HEK293 (cell line): ENCODE results near the gene BFAR.

ENCODE experiments used
- BCL6B ChIP-seq: fragments of 450-650 bp; formaldehyde crosslinking; IDR thresholded peaks from 2 replicates; pipeline ENCODE4 v1.5.1; 2017; ENCODE audit warnings: missing biosample characterization, missing genetic modification characterization
- HOXA7 ChIP-seq: sonication (generic); formaldehyde crosslinking; IDR thresholded peaks from 2 replicates; pipeline ENCODE4 v1.8.1; 2022; ENCODE audit warnings: missing genetic modification reagents, borderline replicate concordance
- PATZ1 ChIP-seq: fragments of 450-650 bp; formaldehyde crosslinking; IDR thresholded peaks from 2 replicates; pipeline ENCODE4 v1.5.1; 2016; ENCODE audit warnings: missing biosample characterization, missing genetic modification characterization
- ZNF138 ChIP-seq: fragments of 450-650 bp; formaldehyde crosslinking; IDR thresholded peaks from 2 replicates; pipeline ENCODE4 v1.5.1; 2016; ENCODE audit warnings: missing biosample characterization, missing genetic modification characterization, borderline replicate concordance
- ZNF423 ChIP-seq: fragments of 450-650 bp; formaldehyde crosslinking; IDR thresholded peaks from 2 replicates; pipeline ENCODE4 v1.5.1; 2016; ENCODE audit warnings: missing biosample characterization, missing genetic modification characterization
- ZNF785 ChIP-seq: fragments of 450-650 bp; formaldehyde crosslinking; IDR thresholded peaks from 2 replicates; pipeline ENCODE4 v1.5.1; 2016; ENCODE audit warnings: missing biosample characterization, missing genetic modification characterization
- TF ChIP-seq, protein P1 (sequence below): fragments of 450-650 bp; formaldehyde crosslinking; IDR thresholded peaks from 2 replicates; pipeline ENCODE4 v1.5.1; 2016; ENCODE audit warnings: missing biosample characterization, missing genetic modification characterization

DNA sequence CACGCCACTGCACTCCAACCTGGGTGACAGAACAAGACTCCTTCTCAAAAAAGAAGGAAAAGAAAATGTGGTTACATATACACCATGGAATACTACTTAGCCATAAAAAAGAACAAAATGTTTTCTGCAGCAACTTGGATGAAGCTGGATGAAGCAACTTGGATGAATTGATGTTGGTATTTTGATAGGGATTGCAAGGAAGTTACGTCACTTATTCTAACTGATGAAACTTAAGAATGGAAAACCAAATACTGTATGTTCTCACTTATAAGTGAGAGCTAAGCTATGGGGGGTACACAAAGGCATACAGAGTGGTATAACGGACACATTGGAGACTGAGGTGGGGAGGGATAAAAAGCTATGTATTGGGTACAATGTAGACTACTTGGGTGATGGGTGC lies 43.9 kb downstream of the BFAR start:
- TF ChIP-seq HOXA7, result no peak
- TF ChIP-seq, protein P1, sequence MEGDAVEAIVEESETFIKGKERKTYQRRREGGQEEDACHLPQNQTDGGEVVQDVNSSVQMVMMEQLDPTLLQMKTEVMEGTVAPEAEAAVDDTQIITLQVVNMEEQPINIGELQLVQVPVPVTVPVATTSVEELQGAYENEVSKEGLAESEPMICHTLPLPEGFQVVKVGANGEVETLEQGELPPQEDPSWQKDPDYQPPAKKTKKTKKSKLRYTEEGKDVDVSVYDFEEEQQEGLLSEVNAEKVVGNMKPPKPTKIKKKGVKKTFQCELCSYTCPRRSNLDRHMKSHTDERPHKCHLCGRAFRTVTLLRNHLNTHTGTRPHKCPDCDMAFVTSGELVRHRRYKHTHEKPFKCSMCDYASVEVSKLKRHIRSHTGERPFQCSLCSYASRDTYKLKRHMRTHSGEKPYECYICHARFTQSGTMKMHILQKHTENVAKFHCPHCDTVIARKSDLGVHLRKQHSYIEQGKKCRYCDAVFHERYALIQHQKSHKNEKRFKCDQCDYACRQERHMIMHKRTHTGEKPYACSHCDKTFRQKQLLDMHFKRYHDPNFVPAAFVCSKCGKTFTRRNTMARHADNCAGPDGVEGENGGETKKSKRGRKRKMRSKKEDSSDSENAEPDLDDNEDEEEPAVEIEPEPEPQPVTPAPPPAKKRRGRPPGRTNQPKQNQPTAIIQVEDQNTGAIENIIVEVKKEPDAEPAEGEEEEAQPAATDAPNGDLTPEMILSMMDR (tag by site-specific recombination), result no peak
- TF ChIP-seq ZNF138, result no peak
- TF ChIP-seq BCL6B (tag by site-specific recombination), result no peak
- no peak for TF ChIP-seq ZNF785 (tag by site-specific recombination)
- no peak for TF ChIP-seq PATZ1 (tag by site-specific recombination)
- TF ChIP-seq ZNF423 (tag by site-specific recombination), result no peak
